Spleen (tissue), 7 donors: ENCODE results near the gene ANKRD11.

Experiments
- POLR2AphosphoS5 ChIP-seq, 3 donors: sonication (generic); formaldehyde crosslinking; IDR thresholded peaks; one replicate each; pipeline ENCODE4 v1.5.1; 2017; ENCODE audit warnings: antibody characterized with exemption in 3 of 3
- TF ChIP-seq, protein P1 (sequence below), 11 experiments: fragments of 200-600 bp in 7 of 11; fragments of 450-650 bp in 4 of 11; sonication (generic) in 4 of 11; IDR thresholded peaks in 8 of 11; conservative IDR thresholded peaks in 3 of 11; 1 replicate in 7 of 11; 2 replicates in 4 of 11; pipeline versions ENCODE4 v1.4.0 to v1.8.0; 2016 to 2021; ENCODE audit warnings: antibody characterized with exemption in 11 of 11, inconsistent platforms in 4 of 11, mild to moderate bottlenecking in 1 of 11
- donor health status: DM: no; HTN: no; CAD: no; lungs with moderate emphysema.
- donor health status: DM: no; HTN: no; CAD: no.
- donor health status: DM: no; HTN: no; CAD: no.

GRCh38 chr16:89418352-89418751, 72.0 kb downstream of the ANKRD11 start:
- TF ChIP-seq, protein P1, sequence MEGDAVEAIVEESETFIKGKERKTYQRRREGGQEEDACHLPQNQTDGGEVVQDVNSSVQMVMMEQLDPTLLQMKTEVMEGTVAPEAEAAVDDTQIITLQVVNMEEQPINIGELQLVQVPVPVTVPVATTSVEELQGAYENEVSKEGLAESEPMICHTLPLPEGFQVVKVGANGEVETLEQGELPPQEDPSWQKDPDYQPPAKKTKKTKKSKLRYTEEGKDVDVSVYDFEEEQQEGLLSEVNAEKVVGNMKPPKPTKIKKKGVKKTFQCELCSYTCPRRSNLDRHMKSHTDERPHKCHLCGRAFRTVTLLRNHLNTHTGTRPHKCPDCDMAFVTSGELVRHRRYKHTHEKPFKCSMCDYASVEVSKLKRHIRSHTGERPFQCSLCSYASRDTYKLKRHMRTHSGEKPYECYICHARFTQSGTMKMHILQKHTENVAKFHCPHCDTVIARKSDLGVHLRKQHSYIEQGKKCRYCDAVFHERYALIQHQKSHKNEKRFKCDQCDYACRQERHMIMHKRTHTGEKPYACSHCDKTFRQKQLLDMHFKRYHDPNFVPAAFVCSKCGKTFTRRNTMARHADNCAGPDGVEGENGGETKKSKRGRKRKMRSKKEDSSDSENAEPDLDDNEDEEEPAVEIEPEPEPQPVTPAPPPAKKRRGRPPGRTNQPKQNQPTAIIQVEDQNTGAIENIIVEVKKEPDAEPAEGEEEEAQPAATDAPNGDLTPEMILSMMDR (IDR thresholded peaks at IDR 0.05 in 8 of 11, conservative IDR thresholded peaks at IDR 0.05 in 3 of 11) = no peak
- TF ChIP-seq POLR2AphosphoS5 (IDR thresholded peaks at IDR 0.05) = no peak
